ENCODE data around the gene ZDHHC14.

DNA sequence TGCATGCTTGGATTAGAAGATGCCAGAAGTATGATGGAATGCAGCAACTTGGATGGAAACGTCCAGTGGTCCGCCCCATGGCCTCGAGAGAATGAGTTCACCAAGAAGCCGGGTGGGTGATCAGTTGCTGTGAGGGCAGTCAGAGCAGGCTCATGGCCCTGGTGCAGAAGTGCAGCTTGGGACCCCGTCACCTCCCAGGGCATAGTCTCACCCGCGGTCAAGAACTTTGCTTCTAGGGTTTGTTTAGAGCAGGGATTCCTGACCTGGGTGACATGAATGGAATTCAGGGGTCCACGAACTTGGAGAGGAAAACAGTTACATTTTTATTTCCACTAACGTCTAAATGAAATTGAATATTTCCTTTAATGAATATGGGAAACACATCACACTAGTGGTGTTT, 225.5 kb downstream of the ZDHHC14 start:
- TF ChIP-seq, protein P1, sequence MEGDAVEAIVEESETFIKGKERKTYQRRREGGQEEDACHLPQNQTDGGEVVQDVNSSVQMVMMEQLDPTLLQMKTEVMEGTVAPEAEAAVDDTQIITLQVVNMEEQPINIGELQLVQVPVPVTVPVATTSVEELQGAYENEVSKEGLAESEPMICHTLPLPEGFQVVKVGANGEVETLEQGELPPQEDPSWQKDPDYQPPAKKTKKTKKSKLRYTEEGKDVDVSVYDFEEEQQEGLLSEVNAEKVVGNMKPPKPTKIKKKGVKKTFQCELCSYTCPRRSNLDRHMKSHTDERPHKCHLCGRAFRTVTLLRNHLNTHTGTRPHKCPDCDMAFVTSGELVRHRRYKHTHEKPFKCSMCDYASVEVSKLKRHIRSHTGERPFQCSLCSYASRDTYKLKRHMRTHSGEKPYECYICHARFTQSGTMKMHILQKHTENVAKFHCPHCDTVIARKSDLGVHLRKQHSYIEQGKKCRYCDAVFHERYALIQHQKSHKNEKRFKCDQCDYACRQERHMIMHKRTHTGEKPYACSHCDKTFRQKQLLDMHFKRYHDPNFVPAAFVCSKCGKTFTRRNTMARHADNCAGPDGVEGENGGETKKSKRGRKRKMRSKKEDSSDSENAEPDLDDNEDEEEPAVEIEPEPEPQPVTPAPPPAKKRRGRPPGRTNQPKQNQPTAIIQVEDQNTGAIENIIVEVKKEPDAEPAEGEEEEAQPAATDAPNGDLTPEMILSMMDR (IDR thresholded peaks at IDR 0.05; ENCODE audit: low read depth, low read length) = no peak
- TF ChIP-seq POLR2A (IDR thresholded peaks at IDR 0.05; ENCODE audit: extremely low read depth, insufficient read length) (no peak), MYC (IDR thresholded peaks at IDR 0.05; ENCODE audit: low read depth, low read length) (no peak)
- TF ChIP-seq, protein P2, sequence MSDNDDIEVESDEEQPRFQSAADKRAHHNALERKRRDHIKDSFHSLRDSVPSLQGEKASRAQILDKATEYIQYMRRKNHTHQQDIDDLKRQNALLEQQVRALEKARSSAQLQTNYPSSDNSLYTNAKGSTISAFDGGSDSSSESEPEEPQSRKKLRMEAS (IDR thresholded peaks at IDR 0.05; ENCODE audit: low read depth, low read length) = no peak

Data from NB4 (cell line).